Testis (tissue), 3 donors: ENCODE results near the gene AFG1L. TPM values are rescaled to one million over a fixed set of nuclear protein-coding genes. Genes with fewer than 3 reads are reported as not detected.

Experiments used
- DNase-seq: peaks from one replicate; pipeline ENCODE4 v3.0.0-alpha.2; 2019
- H3K27ac ChIP-seq, 2 donors: fragments of 200-600 bp; sonication (generic); one replicate each; pipeline ENCODE4 v1.5.1; 2019
- H3K27me3 ChIP-seq: fragments of 200-600 bp; sonication (generic); one replicate; pipeline ENCODE4 v1.5.1; 2019
- H3K36me3 ChIP-seq: fragments of 200-600 bp; sonication (generic); one replicate; pipeline ENCODE4 v1.5.1; 2017; ENCODE audit warnings: low read depth; ENCODE audit errors: missing control alignments
- H3K4me1 ChIP-seq: fragments of 200-600 bp; sonication (generic); one replicate; pipeline ENCODE4 v1.5.1; 2019
- H3K4me3 ChIP-seq, 2 donors: fragments of 200-600 bp; sonication (generic); one replicate each; pipeline ENCODE4 v1.5.1; 2017 to 2019
- H3K9me3 ChIP-seq: fragments of 200-600 bp; sonication (generic); one replicate; pipeline ENCODE4 v1.5.1; 2017
- CTCF ChIP-seq, 3 experiments: fragments of 450-650 bp in 2 of 3; fragments of 200-600 bp in 1 of 3; sonication (generic) in 1 of 3; IDR thresholded peaks; one replicate each; pipeline ENCODE4 v1.5.1; 2016 to 2019; ENCODE audit warnings: antibody characterized with exemption in 3 of 3, mild to moderate bottlenecking in 2 of 3, moderate library complexity in 1 of 3
- POLR2A ChIP-seq: fragments of 450-650 bp; IDR thresholded peaks from one replicate; pipeline ENCODE4 v1.6.1; 2017; ENCODE audit warnings: antibody characterized with exemption, mild to moderate bottlenecking, moderate library complexity
- whole genome bisulfite sequencing, 2 donors: methylation state at CpG; one replicate each; pipeline ENCODE4 v1.1.5; 2018; 5-methylcytosine and 5-hydroxymethylcytosine counted together
- intact Hi-C: fragments of 100-400 bp; cut with DNase I; formaldehyde crosslinking; loops from one replicate; pipeline ENCODE4 v1.15.1; 2023; ENCODE audit warnings: low total_unique reads
- polyA plus RNA-seq: library from polyadenylated mRNA; stranded (reverse); fragments of 350-450 nt; fragmentation: Illumina TruSeq; extraction: RNeasy Lipid Tissue Mini Kit (QIAGEN cat#74804); gene quantifications from one replicate; pipeline ENCODE4 v1.2.3, GENCODE V29; 2014; ENCODE audit warnings: low read depth, low replicate concordance; ENCODE audit not compliant: insufficient read depth
- total RNA-seq, 2 donors: library from RNA; depleted of rRNA; stranded (reverse); fragments of >200 nt; gene quantifications; one replicate each; pipeline ENCODE4 v1.2.3, GENCODE V29; 2016

Gene AFG1L
- total and polyA plus RNA-seq, 3 donors from 2014 or later = 9.2 to 43.0 (median 11.7) TPM

GRCh38 chr6:108562503-108562993, 267.7 kb downstream of the AFG1L start:
- WGBS, 2 donors = 2 to 13% methylated on average over 13 to 17 of the region's 17 CpGs
- TF ChIP-seq CTCF (IDR thresholded peaks at IDR 0.05) (no peak), POLR2A (no peak)
- intact Hi-C loops = loop anchor here (10.0 kb wide), 2 partner anchors 92 to 332 kb away; no protein-coding TSS in a partner anchor

GRCh38 chr6:108563292-108563691, 268.4 kb downstream of the AFG1L start:
- H3K4me1 ChIP-seq = peaks cover 25% of the 10 kb centered on the region
- intact Hi-C loops = loop anchor here (10.0 kb wide), 2 partner anchors 92 to 332 kb away; no protein-coding TSS in a partner anchor

More at GRCh38 chr6:108562503-108562993, 267.7 kb downstream of the AFG1L start:
- peak; percentile 88 for DNase-seq
- Histone ChIP-seq H3K36me3 (no peaks in the 10 kb centered on the region), H3K27ac (peak overlapping the region; percentile 92 to 100), H3K9me3 (no peaks in the 10 kb centered on the region), H3K27me3 (no peaks in the 10 kb centered on the region), H3K4me3 (peak overlapping the region; percentile 87 to 98), H3K4me1 (peaks cover 25% of the 10 kb centered on the region)

GRCh38 chr6:108564178-108564577, 269.3 kb downstream of the AFG1L start:
- H3K9me3 ChIP-seq = no peaks in the 10 kb centered on the region
- H3K36me3 ChIP-seq = no peaks in the 10 kb centered on the region
- H3K27me3 ChIP-seq = no peaks in the 10 kb centered on the region
- no peak for DNase-seq
- TF ChIP-seq CTCF (IDR thresholded peaks at IDR 0.05) = no peak
- no peak for TF ChIP-seq POLR2A
- H3K4me1 ChIP-seq = peaks cover 25% of the 10 kb centered on the region
- intact Hi-C loops = loop anchor here (10.0 kb wide), 2 partner anchors 91 to 331 kb away; no protein-coding TSS in a partner anchor
- H3K27ac ChIP-seq = peak overlapping the region; percentile 57 to 100
- 39 to 40% methylated on average over 3 of the region's 3 CpGs for WGBS, 2 donors
- H3K4me3 ChIP-seq = no peak overlapping the region

More at GRCh38 chr6:108563292-108563691, 268.4 kb downstream of the AFG1L start:
- WGBS, 2 donors = 50 to 53% methylated on average over 8 of the region's 8 CpGs
- TF ChIP-seq POLR2A = no peak
- no peak for TF ChIP-seq CTCF (IDR thresholded peaks at IDR 0.05)
- peak overlapping the region; percentile 87 to 98 for H3K4me3 ChIP-seq
- H3K9me3 ChIP-seq = no peaks in the 10 kb centered on the region
- no peaks in the 10 kb centered on the region for H3K27me3 ChIP-seq
- peak overlapping the region; percentile 92 to 100 for H3K27ac ChIP-seq
- DNase-seq = no peak
- no peaks in the 10 kb centered on the region for H3K36me3 ChIP-seq

- Histone ChIP-seq H3K36me3 (no peaks in the 10 kb centered on the region), H3K27ac (peak overlapping the region; percentile 57 to 100), H3K4me1 (peaks cover 25% of the 10 kb centered on the region), H3K9me3 (no peaks in the 10 kb centered on the region), H3K4me3 (no peak overlapping the region), H3K27me3 (no peaks in the 10 kb centered on the region)
- TF ChIP-seq CTCF (IDR thresholded peaks at IDR 0.05) (no peak), POLR2A (no peak)
- WGBS, 2 donors = 40% methylated on average over 4 of the region's 4 CpGs
- DNase-seq = no peak
- intact Hi-C loops = loop anchor here (10.0 kb wide), 2 partner anchors 90 to 330 kb away; no protein-coding TSS in a partner anchor
These were observed 270.4 kb downstream of the AFG1L start for GRCh38 chr6:108565091-108565766.
